ENCODE results near the gene PDZD2. TPM values are rescaled to one million over a fixed set of nuclear protein-coding genes. Genes with fewer than 3 reads are reported as not detected.

Gene PDZD2
- total RNA-seq, 1 donor from 2014 or later, result 1.1 TPM

- Histone ChIP-seq H3K79me2 (ENCODE audit: low read depth) (no peaks in the 10 kb centered on the region), H3K36me3 (no peaks in the 10 kb centered on the region), H3K4me1 (peaks cover 20% of the 10 kb centered on the region), H3K9me3 (ENCODE audit: low read depth) (no peaks in the 10 kb centered on the region), H2AFZ (replicated peaks) (peak overlapping the region; percentile 70), H3K4me3 (no peak overlapping the region), H3K27me3 (no peaks in the 10 kb centered on the region), H3K27ac (no peak overlapping the region), H3F3A (ENCODE audit: low read depth) (peaks cover 7% of the 10 kb centered on the region), H3K4me2 (peak overlapping the region; percentile 56), H4K20me1 (ENCODE audit: low read depth) (no peaks in the 10 kb centered on the region), H3K9ac (no peak overlapping the region)
- TF ChIP-seq EZH2 (IDR thresholded peaks at IDR 0.05) (no peak), CTCF (IDR thresholded peaks at IDR 0.05) (no peak), EZH2phosphoT487 (IDR thresholded peaks at IDR 0.05) (no peak)
- Mint-ChIP-seq H3K4me3 (no peak overlapping the region), H3K27ac (peak overlapping the region; percentile 96), H3K4me1 (peaks cover 45% of the 10 kb centered on the region), H3K9me3 (no peaks in the 10 kb centered on the region), H3K27me3 (ENCODE audit: insufficient read depth, low read depth) (peaks cover 2% of the 10 kb centered on the region), H3K36me3 (no peaks in the 10 kb centered on the region)
- no peak for DNase-seq (ENCODE audit: low spot score)
Observed at GRCh38 chr5:32018476-32019436, 379.8 kb downstream of the PDZD2 start.

- no peaks in the 10 kb centered on the region for H3K27me3 ChIP-seq
- H3K9me3 Mint-ChIP-seq, result no peaks in the 10 kb centered on the region
- peaks cover 2% of the 10 kb centered on the region for H3K27me3 Mint-ChIP-seq (ENCODE audit: insufficient read depth, low read depth)
- no peak overlapping the region for H3K4me2 ChIP-seq
- no peak overlapping the region for H3K4me3 Mint-ChIP-seq
- H3K4me1 ChIP-seq, result peaks cover 15% of the 10 kb centered on the region
- DNase-seq (ENCODE audit: low spot score), result no peak
- H3K9me3 ChIP-seq (ENCODE audit: low read depth), result no peaks in the 10 kb centered on the region
- no peak for TF ChIP-seq CTCF (IDR thresholded peaks at IDR 0.05)
- TF ChIP-seq EZH2phosphoT487 (IDR thresholded peaks at IDR 0.05), result no peak
- no peak for TF ChIP-seq EZH2 (IDR thresholded peaks at IDR 0.05)
- no peaks in the 10 kb centered on the region for H3K36me3 ChIP-seq
- no peak overlapping the region for H3K27ac Mint-ChIP-seq
- no peaks in the 10 kb centered on the region for H3K79me2 ChIP-seq (ENCODE audit: low read depth)
- no peak overlapping the region for H3K27ac ChIP-seq
- H3K4me3 ChIP-seq, result no peak overlapping the region
- no peaks in the 10 kb centered on the region for H4K20me1 ChIP-seq (ENCODE audit: low read depth)
- no peaks in the 10 kb centered on the region for H3K36me3 Mint-ChIP-seq
- peaks cover 39% of the 10 kb centered on the region for H3K4me1 Mint-ChIP-seq
- no peak overlapping the region for H3K9ac ChIP-seq
- peaks cover 7% of the 10 kb centered on the region for H3F3A ChIP-seq (ENCODE audit: low read depth)
- H2AFZ ChIP-seq (replicated peaks), result no peak overlapping the region
Observed at GRCh38 chr5:32020271-32020670, 381.3 kb downstream of the PDZD2 start.

- H3F3A ChIP-seq (ENCODE audit: low read depth), result peaks cover 7% of the 10 kb centered on the region
- Mint-ChIP-seq H3K4me3 (no peak overlapping the region), H3K36me3 (no peaks in the 10 kb centered on the region), H3K27me3 (ENCODE audit: insufficient read depth, low read depth) (peaks cover 2% of the 10 kb centered on the region), H3K9me3 (no peaks in the 10 kb centered on the region), H3K4me1 (peaks cover 36% of the 10 kb centered on the region), H3K27ac (no peak overlapping the region)
- H3K4me2 ChIP-seq, result no peak overlapping the region
- H3K27ac ChIP-seq, result no peak overlapping the region
- no peak overlapping the region for H2AFZ ChIP-seq (replicated peaks)
- no peak for DNase-seq (ENCODE audit: low spot score)
- no peak for TF ChIP-seq EZH2 (IDR thresholded peaks at IDR 0.05)
- TF ChIP-seq EZH2phosphoT487 (IDR thresholded peaks at IDR 0.05), result no peak
- no peak for TF ChIP-seq CTCF (IDR thresholded peaks at IDR 0.05)
- no peaks in the 10 kb centered on the region for H3K9me3 ChIP-seq (ENCODE audit: low read depth)
- no peaks in the 10 kb centered on the region for H3K79me2 ChIP-seq (ENCODE audit: low read depth)
- no peaks in the 10 kb centered on the region for H3K27me3 ChIP-seq
- no peak overlapping the region for H3K4me3 ChIP-seq
- H3K36me3 ChIP-seq, result no peaks in the 10 kb centered on the region
- H4K20me1 ChIP-seq (ENCODE audit: low read depth), result no peaks in the 10 kb centered on the region
- peaks cover 15% of the 10 kb centered on the region for H3K4me1 ChIP-seq
- no peak overlapping the region for H3K9ac ChIP-seq
Observed at GRCh38 chr5:32020946-32021345, 382.0 kb downstream of the PDZD2 start.

All from neural progenitor cell (in vitro differentiated cells).